Measurements from ENCODE around the gene MLEC. TPM values are rescaled to one million over a fixed set of nuclear protein-coding genes. Genes with fewer than 3 reads are reported as not detected.
"Not testable (repeated sequence)": the region's sequence is repeated elsewhere in the genome, so short reads cannot be mapped to it uniquely, and the experiment has no call there.

The MLEC gene
- total RNA-seq, 1 donor from 2014 or later = 194 TPM

DNA sequence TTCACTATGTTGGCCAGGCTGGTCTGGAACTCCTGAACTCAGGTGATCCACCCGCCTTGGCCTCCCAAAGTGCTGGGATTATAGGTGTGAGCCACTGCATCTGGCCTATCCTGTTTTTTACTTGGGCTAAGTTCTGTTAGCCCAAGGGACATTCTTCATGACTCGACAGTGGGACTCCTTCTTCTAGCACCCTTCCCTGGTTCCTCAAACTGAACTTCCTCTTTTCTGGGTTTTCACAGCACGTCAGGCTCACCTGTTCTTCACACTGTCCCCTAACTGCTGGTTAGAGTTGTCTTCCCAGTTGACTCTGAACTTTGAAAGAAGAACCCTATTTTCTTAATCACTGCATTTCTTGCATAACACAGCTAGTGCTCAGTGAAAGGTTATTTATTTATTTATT is 24.1 kb upstream of the MLEC start:
- DNase-seq (ENCODE audit: low spot score) (no peak), ATAC-seq (no peak)

DNA sequence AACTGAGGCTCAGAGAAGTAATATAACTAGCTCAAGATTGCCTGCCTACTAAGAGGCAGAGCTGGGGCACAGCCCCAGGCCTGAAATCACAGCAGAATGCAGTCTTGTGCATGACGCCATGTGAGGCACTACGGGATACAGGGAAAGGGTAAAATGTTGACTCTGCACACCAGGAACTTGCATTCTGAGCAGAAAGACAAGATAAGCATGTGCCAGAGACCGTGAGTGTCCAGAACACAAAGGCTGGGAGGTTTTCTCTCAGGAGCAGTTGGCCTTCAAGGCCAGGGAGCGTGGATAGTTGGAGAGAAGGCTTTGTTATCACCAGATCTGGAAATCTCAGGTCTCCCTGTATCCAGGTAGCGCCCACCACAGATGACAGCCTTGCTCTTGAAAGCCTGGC is 23.2 kb upstream of the MLEC start:
- ATAC-seq (no peak), DNase-seq (ENCODE audit: low spot score) (no peak)

DNA sequence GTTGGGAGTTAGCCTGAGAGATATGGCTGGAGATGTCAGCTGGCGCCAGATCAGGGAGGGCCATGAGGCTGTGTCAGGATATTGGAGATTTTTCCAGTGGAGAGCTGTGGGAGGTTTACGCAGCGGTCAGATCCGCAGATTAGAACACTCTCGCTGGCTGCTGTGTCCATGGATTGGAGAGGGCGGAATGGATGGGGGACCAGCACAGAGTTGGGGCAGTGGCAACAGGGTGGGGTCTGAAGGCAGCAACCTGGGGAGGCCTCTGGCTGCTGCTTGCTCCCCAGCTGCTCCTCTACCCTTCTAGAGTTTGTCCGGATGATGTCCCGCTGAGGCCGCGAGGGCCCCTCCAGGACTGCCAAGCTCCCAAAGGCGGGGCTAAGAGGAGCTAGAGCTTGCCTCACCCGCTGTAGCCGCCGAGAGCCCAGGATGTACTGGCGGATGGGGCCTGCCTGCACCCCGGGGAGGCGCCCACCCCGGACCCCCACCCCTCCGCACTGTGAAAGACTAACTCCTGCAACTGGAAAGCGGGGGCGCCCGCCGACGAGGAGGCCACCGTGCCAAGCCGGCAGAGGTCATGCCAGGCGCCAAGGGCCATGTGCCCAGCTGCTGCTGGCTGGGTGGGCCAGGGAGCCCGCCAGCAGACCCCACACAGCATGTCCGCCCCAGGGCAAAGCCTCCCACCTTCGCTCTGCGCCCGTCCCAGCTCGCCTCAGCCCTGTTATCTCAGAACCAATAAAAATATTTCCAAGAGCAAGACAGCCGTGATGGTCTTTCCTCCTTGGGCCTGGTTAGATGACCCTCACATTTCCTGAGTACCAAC is 20.2 kb upstream of the MLEC start:
- DNase-seq (ENCODE audit: low spot score) (no peak), ATAC-seq (no peak)

DNA sequence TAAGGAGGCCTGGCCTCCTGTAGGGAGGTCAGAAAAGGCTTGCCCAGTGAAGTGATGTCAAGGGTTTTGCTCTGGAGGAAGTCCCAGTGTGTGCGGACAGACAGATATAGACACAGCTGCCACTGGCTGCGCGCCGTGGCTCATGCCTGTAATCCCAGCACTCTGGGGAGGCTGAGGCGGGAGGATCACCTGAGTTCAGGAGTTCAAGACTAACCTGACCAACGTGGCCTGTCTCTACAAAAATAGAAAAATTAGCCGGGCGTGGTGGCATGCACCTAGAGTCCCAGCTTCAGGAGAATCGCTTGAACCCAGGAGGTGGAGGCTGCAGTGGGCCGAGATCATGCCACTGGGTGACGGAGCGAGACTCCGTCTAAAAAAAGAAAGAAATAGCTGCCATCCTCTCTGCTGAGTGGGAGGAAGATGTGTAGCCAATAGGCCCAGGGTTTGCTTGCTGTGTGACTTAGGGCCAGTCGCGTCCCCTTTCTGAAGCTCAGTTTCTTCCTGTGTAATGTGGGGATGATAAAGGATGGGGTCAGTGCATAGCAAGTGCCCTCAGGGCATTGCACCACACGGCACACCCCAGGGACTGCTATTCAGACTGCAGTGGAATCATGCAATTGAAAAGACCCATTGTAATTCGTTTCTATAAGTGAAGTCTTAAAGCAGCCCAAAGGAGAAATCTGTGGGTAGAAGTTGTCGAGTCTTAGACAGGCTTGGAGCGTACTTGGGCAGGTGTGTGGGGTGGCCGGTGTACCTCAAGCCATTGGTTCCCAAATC is 18.7 kb upstream of the MLEC start:
- DNase-seq (ENCODE audit: low spot score) (no peak), ATAC-seq (no peak)

DNA sequence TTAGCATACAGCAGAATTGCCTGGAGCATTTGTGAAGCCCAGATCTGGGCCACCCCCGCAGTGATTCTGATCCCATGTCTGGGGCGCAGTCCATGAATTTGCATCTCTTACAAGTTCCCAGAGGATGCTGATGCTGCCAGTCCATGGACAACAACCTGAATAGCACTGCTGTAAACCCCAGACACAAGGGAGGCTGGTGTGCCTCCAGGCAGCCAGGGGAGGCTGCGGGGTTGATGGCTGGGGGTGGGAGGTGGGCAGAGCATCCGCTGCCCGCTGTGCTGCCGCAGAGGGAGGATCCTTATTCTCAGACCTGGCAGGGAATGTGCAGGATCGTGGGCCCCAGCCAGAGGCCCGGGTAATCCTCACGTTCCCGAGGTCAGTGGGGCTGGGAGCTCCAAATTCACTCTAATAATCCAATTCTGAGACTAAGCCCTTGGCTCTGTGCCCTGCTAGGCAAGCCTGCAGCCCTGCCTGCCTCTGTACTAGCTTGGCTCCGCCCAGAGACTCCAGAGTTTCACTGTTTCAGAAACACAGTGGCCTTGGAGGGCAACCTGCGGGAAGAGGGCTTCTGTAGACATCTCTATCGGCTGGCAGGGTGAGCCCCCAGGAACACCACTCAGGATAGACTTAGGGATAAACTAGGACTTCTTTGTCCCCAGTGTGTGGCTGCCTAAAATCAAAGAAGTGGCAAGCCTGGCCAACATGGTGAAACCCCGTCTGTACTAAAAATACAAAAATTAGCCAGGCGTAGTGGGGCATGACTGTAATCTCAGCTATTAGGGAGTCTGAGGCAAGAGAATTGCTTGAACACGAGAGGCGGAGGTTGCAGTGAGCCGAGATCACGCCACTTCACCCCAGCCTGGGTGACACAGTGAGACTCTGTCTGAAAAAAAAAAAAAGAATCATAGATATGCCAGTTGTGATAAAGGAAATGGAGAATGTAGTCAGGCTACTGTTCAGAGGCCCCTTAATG is 17.8 kb upstream of the MLEC start:
- ATAC-seq = peak; percentile 42
- no peak for DNase-seq (ENCODE audit: low spot score)

DNA sequence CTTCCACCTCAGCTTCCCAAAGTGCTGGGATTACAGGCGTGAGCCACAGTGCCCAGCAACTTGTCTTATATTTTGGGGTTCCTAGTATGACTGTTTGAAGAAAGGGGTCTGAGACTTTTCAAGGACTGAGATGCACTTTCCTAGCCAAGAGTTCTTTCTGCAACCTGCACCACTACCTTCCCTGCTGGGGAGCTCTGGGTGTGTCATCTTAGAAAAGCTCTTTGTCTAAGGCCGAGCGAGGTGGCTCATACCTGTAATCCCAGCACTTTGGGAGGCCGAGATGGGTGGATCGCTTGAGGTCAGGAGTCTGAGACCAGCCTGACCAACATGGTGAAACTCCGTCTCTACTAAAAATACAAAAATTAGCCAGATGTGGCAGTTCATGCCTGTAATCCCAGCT is 16.7 kb upstream of the MLEC start:
- not testable (repeated sequence) for ATAC-seq; DNase-seq (ENCODE audit: low spot score)

DNA sequence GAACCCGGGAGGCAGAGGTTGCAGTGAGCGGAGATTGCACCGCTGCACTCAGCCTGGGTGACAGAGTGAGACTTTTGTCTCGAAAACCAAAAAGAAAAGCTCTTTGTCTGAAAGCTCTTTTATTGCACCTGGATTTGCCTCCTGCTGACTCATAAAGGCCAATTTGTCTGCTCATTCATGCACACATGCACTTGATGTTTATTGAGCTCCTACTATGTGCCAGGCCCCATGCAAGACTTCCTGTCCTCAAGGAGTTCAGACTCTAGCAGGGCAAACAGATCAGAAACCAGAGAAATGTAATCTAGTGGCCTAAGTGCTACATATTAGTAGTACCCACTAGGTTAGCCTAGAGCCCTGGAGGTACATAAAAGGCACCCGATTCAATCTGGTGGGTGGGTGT is 16.3 kb upstream of the MLEC start:
- ATAC-seq (no peak), DNase-seq (ENCODE audit: low spot score) (no peak)

DNA sequence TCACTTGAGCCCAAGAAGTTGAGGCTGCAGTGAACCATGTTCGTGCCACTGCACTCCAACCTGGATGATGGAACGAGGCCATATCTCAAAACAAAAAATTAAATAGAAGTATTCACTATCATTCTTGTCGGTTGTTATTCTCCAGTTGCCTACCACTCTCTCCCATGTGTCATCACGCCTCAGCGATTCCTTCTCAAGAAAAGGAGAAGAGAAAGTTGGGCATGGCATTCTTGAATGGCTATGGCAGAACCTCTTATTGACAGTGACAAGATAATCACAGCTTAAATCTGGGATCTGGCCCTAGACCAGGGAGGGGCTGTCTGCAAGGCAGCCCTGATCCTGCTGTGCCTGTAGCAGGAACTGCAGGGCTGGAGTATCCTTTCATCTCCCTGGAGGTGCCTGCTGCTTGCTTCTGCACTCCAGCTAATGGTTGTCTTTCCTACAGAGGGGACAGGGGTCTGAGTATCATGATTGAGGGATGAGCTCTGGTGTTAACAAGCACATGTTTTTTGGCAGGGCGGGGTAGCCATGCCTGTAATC is 12.8 kb upstream of the MLEC start:
- DNase-seq (ENCODE audit: low spot score) (no peak), ATAC-seq (no peak)

DNA sequence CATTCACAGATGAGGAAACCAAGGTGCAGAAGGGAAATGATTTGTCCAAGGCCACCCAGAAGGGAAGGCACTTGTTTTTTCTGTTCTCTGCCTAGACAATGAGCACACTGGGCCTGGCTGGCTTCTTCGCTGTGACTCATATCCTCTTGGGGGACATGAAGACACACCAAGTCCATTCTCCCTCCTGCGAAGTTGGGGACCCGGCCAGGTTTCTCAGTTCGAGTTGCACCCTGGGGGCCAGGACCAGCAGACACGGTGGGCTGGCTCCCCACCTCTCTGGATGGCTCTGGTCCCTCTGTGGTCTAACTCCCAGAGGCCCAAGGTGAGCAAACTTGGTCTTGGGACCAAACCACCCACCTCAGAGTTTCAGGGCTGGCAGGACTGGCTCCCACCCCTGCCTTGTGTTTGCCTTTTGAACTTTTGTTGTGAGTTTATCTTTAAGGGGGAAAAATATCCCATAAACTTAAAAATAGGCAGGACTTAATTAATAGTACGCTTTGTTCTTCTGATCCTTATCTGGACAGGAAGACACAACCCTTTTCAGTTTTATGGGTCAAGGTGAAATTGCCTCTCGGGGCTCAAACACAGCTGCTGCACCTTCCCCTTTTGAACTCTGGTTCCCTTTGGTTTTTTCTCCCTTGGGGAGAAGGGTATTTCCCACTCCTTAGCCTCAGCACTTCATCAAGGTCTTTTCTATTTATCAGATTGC is 9.0 kb upstream of the MLEC start:
- no peak for DNase-seq (ENCODE audit: low spot score)

DNA sequence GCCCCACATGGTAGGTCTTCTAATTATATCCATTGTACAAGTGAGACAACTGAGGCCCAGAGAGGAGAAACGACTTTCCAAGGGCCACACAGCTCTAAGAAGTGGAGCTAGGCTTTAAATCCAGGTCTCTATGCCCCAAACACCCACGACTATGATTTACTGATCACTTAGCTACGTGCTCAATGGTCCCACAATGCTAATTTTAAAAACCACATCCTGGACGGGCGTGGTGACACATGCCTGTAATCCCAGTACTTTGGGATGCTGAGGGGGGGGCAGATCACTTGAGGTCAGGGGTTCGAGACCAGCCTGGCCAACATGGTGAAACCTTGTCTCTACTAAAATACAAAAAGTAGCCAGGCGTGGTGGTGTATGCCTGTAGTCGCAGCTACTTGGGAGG is 8.4 kb upstream of the MLEC start:
- no peak for DNase-seq (ENCODE audit: low spot score)
- ATAC-seq = no peak

More for the DNA sequence above, 9.0 kb upstream of the MLEC start:
- no peak for ATAC-seq

DNA sequence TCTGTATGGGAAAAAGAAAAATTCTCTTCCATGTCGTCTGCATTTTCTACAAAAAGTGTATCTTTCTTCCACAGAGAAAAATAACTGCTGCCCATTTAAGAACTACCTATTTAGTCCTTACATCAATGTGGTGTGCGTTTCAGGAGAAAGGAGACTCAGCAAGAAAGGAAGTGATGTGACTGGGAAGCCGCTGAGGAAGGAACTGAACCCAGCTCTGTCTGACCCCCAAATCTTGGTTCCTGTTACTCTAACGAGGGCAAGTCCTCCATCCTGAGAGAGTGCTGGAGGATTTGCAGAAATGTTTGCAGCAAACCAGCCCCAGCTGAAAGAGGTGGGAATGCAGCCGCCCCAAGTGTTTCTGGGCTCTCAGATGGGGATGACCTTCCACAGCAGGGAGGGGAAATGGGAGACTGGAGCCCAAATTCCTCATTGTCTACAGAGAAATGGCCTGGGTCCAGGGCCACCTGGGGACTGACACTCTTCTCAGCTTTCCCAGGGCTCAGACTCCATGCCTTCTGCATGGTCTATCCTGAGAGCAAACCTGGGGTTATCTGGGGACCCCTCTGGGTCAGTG is 6.7 kb upstream of the MLEC start:
- no peak for DNase-seq (ENCODE audit: low spot score)
- ATAC-seq = no peak

DNA sequence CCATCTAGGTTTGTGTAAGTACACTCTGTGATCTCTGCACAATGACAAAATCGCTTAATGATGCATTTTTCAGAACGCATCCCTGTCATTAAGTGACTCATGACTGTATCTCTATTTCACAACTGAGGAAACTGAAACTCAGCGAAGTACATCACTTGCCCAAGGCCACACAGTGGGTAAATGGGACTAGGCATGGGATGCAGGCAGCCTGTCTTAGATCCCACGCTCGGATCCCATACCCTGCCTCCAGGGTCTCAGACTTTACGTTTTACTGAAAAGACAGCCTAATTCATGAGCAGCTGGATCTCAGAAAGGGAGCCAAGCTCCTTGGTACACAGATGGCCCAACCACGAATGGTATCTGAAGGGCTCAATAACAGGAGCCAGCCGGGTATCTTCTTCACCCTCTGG is 2.4 kb upstream of the MLEC start:
- ATAC-seq (no peak), DNase-seq (ENCODE audit: low spot score) (no peak)

DNA sequence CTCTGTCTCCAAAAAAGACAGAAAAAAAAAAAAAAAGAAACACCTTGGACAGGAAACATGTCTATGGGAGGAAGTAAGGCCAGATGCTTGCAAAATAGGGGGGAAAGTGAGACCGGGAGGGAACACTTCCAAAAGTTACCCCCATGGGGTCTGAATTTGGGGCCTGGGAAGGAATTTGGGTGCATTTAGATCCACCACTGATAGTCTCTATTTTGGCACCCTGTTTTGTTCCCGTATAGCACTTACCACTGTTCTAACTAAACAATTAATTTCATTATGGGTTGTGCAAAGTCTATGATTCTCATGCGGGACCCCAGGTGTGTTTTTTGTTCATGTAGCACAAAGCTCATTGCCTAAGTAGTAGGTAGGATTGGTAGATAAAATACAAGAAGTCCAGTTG is 1.4 kb upstream of the MLEC start:
- DNase-seq (ENCODE audit: low spot score) (no peak), ATAC-seq (no peak)

DNA sequence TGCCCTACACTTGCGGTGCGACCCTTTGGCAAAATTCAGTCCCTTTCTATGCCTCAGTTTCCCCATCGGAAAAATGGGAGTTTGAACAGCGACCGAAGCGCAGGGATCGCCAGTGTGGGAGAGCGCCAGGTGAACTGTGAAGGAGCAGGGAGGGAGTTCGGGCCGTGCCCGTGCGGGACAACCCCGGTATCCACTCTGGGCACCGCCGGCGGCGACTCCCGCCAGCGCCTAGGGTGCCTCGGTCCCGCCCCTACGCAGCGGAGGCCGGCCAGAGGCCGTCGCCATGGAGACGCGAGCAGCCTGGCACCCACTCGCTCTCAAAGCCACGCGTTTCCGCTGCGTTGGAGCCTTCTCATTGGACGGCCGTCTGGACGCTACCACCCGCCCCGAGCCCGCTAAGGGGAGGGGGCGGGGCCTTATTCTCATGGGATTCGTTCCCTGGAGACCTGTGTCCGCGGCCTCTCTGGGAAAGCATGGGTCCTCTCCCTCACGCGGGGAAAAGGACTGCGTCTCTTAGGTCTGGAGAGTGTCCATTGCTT is 729 bp upstream of the MLEC start:
- ATAC-seq = peak; percentile 81
- peak; percentile 99 for DNase-seq (ENCODE audit: low spot score)

DNA sequence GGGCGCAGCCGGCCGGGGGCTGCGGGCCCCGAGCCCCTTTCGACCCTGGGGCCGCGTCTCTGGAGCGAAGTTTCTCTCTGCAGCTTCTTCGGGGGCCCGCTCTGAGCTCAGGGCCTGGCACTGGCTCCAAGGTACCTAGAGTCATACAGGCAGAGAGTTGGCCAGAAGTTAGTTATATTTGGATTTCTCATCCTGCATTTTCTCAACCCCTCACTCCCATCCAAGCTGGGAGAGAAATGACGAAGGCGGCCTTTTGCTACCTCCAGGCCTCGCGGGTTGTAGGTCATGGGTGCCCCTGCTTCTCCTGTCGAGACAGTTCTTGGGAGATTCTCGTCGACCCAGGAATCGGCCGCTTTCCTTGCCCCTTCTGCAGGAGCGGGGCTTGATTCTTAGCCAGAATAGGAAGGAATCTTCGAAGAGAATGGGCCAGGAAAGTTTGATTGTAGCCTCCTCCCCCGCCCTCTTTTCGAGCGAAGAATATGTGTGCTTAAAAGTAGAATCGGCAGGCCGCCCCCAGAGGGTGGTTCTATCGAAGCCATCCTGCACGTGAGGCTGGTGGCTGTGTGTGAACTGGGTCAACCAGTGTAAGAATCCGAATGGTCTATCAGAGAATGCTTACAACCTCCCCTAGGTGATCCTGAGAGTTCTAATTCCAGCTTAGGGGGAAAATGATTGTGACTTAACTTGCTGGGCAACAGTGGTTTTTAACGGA is 785 bp downstream of the MLEC start:
- ATAC-seq = no peak
- DNase-seq (ENCODE audit: low spot score) = no peak

DNA sequence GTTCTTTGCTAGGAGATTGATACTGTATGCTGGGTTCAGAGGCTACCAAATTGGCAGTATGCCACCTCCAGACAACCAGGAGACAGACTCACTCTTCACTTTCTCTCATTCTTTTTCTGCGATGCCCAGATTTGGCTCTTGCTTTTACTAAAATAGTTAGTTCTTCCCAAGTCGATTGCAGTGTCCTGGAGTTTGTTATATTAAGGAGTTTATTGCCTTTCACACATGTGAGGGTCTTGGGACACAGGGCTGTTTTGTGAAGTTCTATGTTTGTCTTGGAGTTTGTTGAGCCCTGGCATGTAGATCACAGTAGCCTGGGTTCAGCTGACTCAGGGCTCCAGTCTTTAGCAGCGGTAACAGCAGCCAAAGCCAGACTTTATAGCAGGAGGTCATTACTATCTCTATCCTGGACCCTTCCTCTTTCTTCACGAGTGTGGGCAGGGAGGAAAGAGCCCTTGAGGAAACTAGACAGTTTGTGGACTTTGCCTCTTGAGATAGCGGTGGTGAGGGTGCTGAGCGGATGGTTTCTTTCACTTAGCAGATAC is 1.6 kb downstream of the MLEC start:
- DNase-seq (ENCODE audit: low spot score) (no peak), ATAC-seq (peak; percentile 4)

DNA sequence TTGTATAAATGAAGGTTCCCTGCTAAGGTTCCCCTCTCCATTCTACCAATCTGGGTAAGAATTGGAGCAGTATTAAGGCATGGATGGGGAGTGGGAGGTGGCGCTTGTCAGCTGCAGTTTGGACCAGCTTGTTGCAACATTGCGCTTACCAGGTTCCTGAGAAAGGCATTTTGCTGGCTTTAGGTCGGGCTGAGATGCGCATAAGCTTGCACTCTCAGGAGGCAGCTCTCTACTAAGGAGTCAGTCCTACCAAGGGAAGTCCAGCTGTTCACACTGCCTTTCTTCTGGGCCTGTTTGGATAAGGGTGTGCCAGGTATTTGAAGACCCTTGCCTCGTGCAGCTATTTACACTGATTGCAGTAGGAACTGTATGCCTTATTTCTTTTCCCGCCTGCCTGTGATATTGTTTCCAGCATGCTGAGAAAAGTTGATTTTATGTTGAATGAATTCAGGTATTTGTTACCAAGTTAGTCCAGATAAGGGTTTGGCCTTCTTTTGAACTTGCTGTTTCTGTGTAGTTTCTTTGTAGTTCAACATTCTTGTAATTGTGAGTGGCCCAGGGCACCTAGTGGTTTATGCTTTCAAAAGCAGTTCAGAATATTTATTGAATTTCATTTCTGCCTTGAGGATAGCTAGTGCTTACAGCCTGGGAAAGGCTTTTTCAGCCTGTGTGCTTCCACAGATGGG is 2.6 kb downstream of the MLEC start:
- DNase-seq (ENCODE audit: low spot score) = no peak
- no peak for ATAC-seq

DNA sequence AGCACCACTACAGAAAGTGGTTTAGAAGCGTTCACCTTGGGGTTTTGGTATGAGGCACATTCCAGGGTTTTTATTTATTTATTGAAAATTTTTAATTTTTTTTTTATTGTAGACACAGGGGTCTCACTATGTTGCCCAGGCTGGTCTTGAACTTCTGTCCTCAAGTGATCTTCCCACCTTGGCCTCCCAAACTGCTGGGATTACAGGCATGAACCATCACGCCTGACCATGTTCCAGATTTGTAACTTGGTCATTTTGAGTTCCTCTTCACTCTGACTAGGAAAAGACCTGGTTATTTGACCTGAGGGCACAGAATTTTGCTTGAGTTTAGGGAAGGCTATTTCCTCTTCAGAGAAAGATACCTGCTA is 3.1 kb downstream of the MLEC start:
- no peak for ATAC-seq
- DNase-seq (ENCODE audit: low spot score) = no peak

Data from left lobe of liver (tissue), 2 donors.